Fibroblast of skin of right quadriceps (primary cell): ENCODE results near the gene SHROOM1.
"Not testable (repeated sequence)": the region's sequence is repeated elsewhere in the genome, so short reads cannot be mapped to it uniquely, and the experiment has no call there.

Experiments used
- DNase-seq: peaks from one replicate; pipeline ENCODE4 v3.0.0-alpha.2; 2013

Gene SHROOM1

GRCh38 chr5:132824426-132824825, 6.0 kb downstream of the SHROOM1 start:
- DNase-seq, result no peak

- DNase-seq, result no peak
These were observed 6.9 kb downstream of the SHROOM1 start for GRCh38 chr5:132823481-132824050.

GRCh38 chr5:132822650-132823480, 7.6 kb downstream of the SHROOM1 start:
- no peak for DNase-seq

- DNase-seq, result no peak
These were observed 8.7 kb downstream of the SHROOM1 start for GRCh38 chr5:132821791-132822190.

GRCh38 chr5:132821350-132821749, 9.1 kb downstream of the SHROOM1 start:
- DNase-seq, result no peak

GRCh38 chr5:132820162-132820754, 10.2 kb downstream of the SHROOM1 start:
- DNase-seq, result peak; percentile 83

- DNase-seq, result no peak
These were observed 11.0 kb downstream of the SHROOM1 start for GRCh38 chr5:132819468-132819867.

- DNase-seq, result no peak
These were observed 13.4 kb downstream of the SHROOM1 start for GRCh38 chr5:132817011-132817410.

GRCh38 chr5:132816554-132816953, 13.9 kb downstream of the SHROOM1 start:
- DNase-seq, result no peak

- DNase-seq, result no peak
These were observed 14.4 kb downstream of the SHROOM1 start for GRCh38 chr5:132816083-132816482.

GRCh38 chr5:132815454-132815853, 15.0 kb downstream of the SHROOM1 start:
- DNase-seq, result peak; percentile 37

- DNase-seq, result no peak
These were observed 15.7 kb downstream of the SHROOM1 start for GRCh38 chr5:132814503-132815294.

- no peak for DNase-seq
These were observed 16.6 kb downstream of the SHROOM1 start for GRCh38 chr5:132813599-132814502.

- no peak for DNase-seq
These were observed 17.5 kb downstream of the SHROOM1 start, which contains the start of gene SOWAHA for GRCh38 chr5:132812781-132813598. SOWAHA (plus strand) TSS chr5:132813302; CDS start chr5:132813622, 320 bp downstream.

- DNase-seq, result no peak
These were observed 18.2 kb downstream of the SHROOM1 start for GRCh38 chr5:132812123-132812765.

- no peak for DNase-seq
These were observed 19.8 kb downstream of the SHROOM1 start for GRCh38 chr5:132810605-132811004.

GRCh38 chr5:132808866-132809265, 21.6 kb downstream of the SHROOM1 start:
- DNase-seq, result no peak

- DNase-seq, result no peak
These were observed 22.0 kb downstream of the SHROOM1 start for GRCh38 chr5:132808448-132808847.

GRCh38 chr5:132807163-132807838, 23.1 kb downstream of the SHROOM1 start:
- DNase-seq, result no peak

GRCh38 chr5:132806804-132807162, 23.7 kb downstream of the SHROOM1 start:
- not testable (repeated sequence) for DNase-seq
